Upper lobe of right lung (tissue), 1 donor: ENCODE data around the gene FAM222B. TPM values are rescaled to one million over a fixed set of nuclear protein-coding genes. Genes with fewer than 3 reads are reported as not detected.
A peak's percentile ranks its signal among the peaks of the same experiment; 100 is the strongest.

ENCODE experiments used
- ATAC-seq: fragments of 200-7000 bp; cut with Tn5 transposase; one replicate; pipeline ENCODE4 v1.9.1; 2020; ENCODE audit warnings: mild to moderate bottlenecking, moderate library complexity
- DNase-seq: peaks from one replicate; pipeline ENCODE4 v3.0.0-alpha.2; 2020
- H3K27ac ChIP-seq: fragments of 200-600 bp; one replicate; pipeline ENCODE4 v1.8.0; 2022
- H3K27me3 ChIP-seq: fragments of 200-600 bp; one replicate; pipeline ENCODE4 v1.8.0; 2022; ENCODE audit warnings: mild to moderate bottlenecking
- H3K36me3 ChIP-seq: fragments of 200-600 bp; one replicate; pipeline ENCODE4 v1.8.0; 2022
- H3K4me1 ChIP-seq: fragments of 200-600 bp; one replicate; pipeline ENCODE4 v1.8.0; 2022
- H3K4me3 ChIP-seq: fragments of 200-600 bp; one replicate; pipeline ENCODE4 v1.8.0; 2022; ENCODE audit warnings: mild to moderate bottlenecking
- H3K9me3 ChIP-seq: fragments of 200-600 bp; one replicate; pipeline ENCODE4 v1.8.0; 2022
- CTCF ChIP-seq: fragments of 200-600 bp; IDR thresholded peaks from one replicate; pipeline ENCODE4 v1.8.0; 2022; ENCODE audit warnings: antibody characterized with exemption
- intact Hi-C: fragments of 100-400 bp; cut with DNase I; formaldehyde crosslinking; loops from one replicate; pipeline ENCODE4 v1.11.0; 2022
- total RNA-seq: library from RNA; stranded (reverse); fragmentation: NEBNext Ultra II Directional; extraction: Animal tissue kit (Norgen Biotek cat#: 25700); gene quantifications from one replicate; pipeline ENCODE4 v1.2.1, GENCODE V29; 2021
- donor health status: DM: no; HTN: yes; CAD: no; lungs with severe emphysema.

Gene FAM222B
- total RNA-seq, 1 donor from 2014 or later: 22.2 TPM

- peaks cover 5% of the 10 kb centered on the region for H3K4me1 ChIP-seq
- DNase-seq (no peak), ATAC-seq (no peak)
- intact Hi-C loops: no loop called here
- H3K27ac ChIP-seq: no peak overlapping the region
- H3K4me3 ChIP-seq: no peak overlapping the region
- H3K27me3 ChIP-seq: no peaks in the 10 kb centered on the region
- peaks cover 48% of the 10 kb centered on the region for H3K36me3 ChIP-seq
- no peaks in the 10 kb centered on the region for H3K9me3 ChIP-seq
- no peak for TF ChIP-seq CTCF
These were observed 17.8 kb upstream of the FAM222B start for GRCh38 chr17:28860363-28860808.

- ATAC-seq (no peak), DNase-seq (no peak)
- H3K27me3 ChIP-seq: no peaks in the 10 kb centered on the region
- intact Hi-C loops: no loop called here
- no peak for TF ChIP-seq CTCF
- peaks cover 10% of the 10 kb centered on the region for H3K4me1 ChIP-seq
- no peak overlapping the region for H3K4me3 ChIP-seq
- no peak overlapping the region for H3K27ac ChIP-seq
- no peaks in the 10 kb centered on the region for H3K9me3 ChIP-seq
- H3K36me3 ChIP-seq: peaks cover 48% of the 10 kb centered on the region
These were observed 16.3 kb upstream of the FAM222B start for GRCh38 chr17:28858801-28859355.

GRCh38 chr17:28857905-28858800 is 15.6 kb upstream of the FAM222B start:
- TF ChIP-seq CTCF: no peak
- H3K27me3 ChIP-seq: no peaks in the 10 kb centered on the region
- H3K27ac ChIP-seq: no peak overlapping the region
- ATAC-seq (no peak), DNase-seq (no peak)
- no peak overlapping the region for H3K4me3 ChIP-seq
- no peaks in the 10 kb centered on the region for H3K9me3 ChIP-seq
- H3K36me3 ChIP-seq: peaks cover 48% of the 10 kb centered on the region
- intact Hi-C loops: no loop called here
- H3K4me1 ChIP-seq: peaks cover 10% of the 10 kb centered on the region

- ATAC-seq: no peak
- Histone ChIP-seq H3K4me1 (peaks cover 10% of the 10 kb centered on the region), H3K27ac (no peak overlapping the region), H3K4me3 (no peak overlapping the region), H3K36me3 (peaks cover 43% of the 10 kb centered on the region), H3K27me3 (no peaks in the 10 kb centered on the region), H3K9me3 (no peaks in the 10 kb centered on the region)
- intact Hi-C loops: no loop called here
- TF ChIP-seq CTCF: no peak
- DNase-seq: no peak
These were observed 13.5 kb upstream of the FAM222B start for GRCh38 chr17:28856028-28856574.

GRCh38 chr17:28855336-28855679 is 12.7 kb upstream of the FAM222B start:
- no peak for TF ChIP-seq CTCF
- Histone ChIP-seq H3K27ac (peak overlapping the region; percentile 84), H3K4me1 (peaks cover 10% of the 10 kb centered on the region), H3K9me3 (no peaks in the 10 kb centered on the region), H3K4me3 (peak overlapping the region; percentile 90), H3K27me3 (no peaks in the 10 kb centered on the region), H3K36me3 (peaks cover 35% of the 10 kb centered on the region)
- intact Hi-C loops: no loop called here
- DNase-seq (no peak), ATAC-seq (no peak)
